Upper lobe of right lung (tissue), 1 donor: Measurements from ENCODE around the gene GDPD5. TPM values are rescaled to one million over a fixed set of nuclear protein-coding genes. Genes with fewer than 3 reads are reported as not detected.

Source experiments
- ATAC-seq: fragments of 200-7000 bp; cut with Tn5 transposase; one replicate; pipeline ENCODE4 v1.9.1; 2020; ENCODE audit warnings: mild to moderate bottlenecking, moderate library complexity
- DNase-seq: peaks from one replicate; pipeline ENCODE4 v3.0.0-alpha.2; 2020
- H3K27ac ChIP-seq: fragments of 200-600 bp; one replicate; pipeline ENCODE4 v1.8.0; 2022
- H3K27me3 ChIP-seq: fragments of 200-600 bp; one replicate; pipeline ENCODE4 v1.8.0; 2022; ENCODE audit warnings: mild to moderate bottlenecking
- H3K36me3 ChIP-seq: fragments of 200-600 bp; one replicate; pipeline ENCODE4 v1.8.0; 2022
- H3K4me1 ChIP-seq: fragments of 200-600 bp; one replicate; pipeline ENCODE4 v1.8.0; 2022
- H3K4me3 ChIP-seq: fragments of 200-600 bp; one replicate; pipeline ENCODE4 v1.8.0; 2022; ENCODE audit warnings: mild to moderate bottlenecking
- H3K9me3 ChIP-seq: fragments of 200-600 bp; one replicate; pipeline ENCODE4 v1.8.0; 2022
- intact Hi-C: fragments of 100-400 bp; cut with DNase I; formaldehyde crosslinking; loops from one replicate; pipeline ENCODE4 v1.11.0; 2022
- total RNA-seq: library from RNA; stranded (reverse); fragmentation: NEBNext Ultra II Directional; extraction: Animal tissue kit (Norgen Biotek cat#: 25700); gene quantifications from one replicate; pipeline ENCODE4 v1.2.1, GENCODE V29; 2021
- TF ChIP-seq, protein P1 (sequence below): fragments of 200-600 bp; IDR thresholded peaks from one replicate; pipeline ENCODE4 v1.8.0; 2022; ENCODE audit warnings: antibody characterized with exemption
- donor health status: DM: no; HTN: yes; CAD: no; lungs with severe emphysema.

Gene GDPD5
- total RNA-seq, 1 donor from 2014 or later = 19.3 TPM

DNA sequence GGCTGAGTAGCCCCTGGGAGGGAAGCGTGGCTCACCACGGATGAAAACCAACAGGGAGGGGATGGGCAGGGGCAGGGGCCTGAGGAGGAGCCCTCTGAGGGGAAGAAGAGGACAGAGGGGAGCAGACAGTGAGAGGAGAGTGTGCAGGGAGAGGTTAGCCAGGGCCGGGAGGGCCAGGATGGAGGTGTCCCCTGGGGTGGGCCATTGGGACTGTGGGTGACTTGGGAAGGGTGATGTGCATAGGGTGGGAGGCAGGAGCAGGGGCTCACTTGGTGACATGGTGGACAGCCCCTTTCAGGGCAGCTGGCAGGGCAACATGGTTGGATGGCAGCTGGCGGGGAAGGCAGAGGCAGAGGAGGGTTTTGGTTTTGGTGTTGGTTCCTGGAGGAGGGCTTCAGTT, 5.6 kb upstream of the GDPD5 start:
- intact Hi-C loops = no loop called here
- DNase-seq = no peak
- TF ChIP-seq, protein P1, sequence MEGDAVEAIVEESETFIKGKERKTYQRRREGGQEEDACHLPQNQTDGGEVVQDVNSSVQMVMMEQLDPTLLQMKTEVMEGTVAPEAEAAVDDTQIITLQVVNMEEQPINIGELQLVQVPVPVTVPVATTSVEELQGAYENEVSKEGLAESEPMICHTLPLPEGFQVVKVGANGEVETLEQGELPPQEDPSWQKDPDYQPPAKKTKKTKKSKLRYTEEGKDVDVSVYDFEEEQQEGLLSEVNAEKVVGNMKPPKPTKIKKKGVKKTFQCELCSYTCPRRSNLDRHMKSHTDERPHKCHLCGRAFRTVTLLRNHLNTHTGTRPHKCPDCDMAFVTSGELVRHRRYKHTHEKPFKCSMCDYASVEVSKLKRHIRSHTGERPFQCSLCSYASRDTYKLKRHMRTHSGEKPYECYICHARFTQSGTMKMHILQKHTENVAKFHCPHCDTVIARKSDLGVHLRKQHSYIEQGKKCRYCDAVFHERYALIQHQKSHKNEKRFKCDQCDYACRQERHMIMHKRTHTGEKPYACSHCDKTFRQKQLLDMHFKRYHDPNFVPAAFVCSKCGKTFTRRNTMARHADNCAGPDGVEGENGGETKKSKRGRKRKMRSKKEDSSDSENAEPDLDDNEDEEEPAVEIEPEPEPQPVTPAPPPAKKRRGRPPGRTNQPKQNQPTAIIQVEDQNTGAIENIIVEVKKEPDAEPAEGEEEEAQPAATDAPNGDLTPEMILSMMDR = no peak
- Histone ChIP-seq H3K4me1 (peaks cover 9% of the 10 kb centered on the region), H3K4me3 (no peak overlapping the region), H3K9me3 (no peaks in the 10 kb centered on the region), H3K27me3 (no peaks in the 10 kb centered on the region), H3K27ac (no peak overlapping the region), H3K36me3 (no peaks in the 10 kb centered on the region)
- no peak for ATAC-seq

DNA sequence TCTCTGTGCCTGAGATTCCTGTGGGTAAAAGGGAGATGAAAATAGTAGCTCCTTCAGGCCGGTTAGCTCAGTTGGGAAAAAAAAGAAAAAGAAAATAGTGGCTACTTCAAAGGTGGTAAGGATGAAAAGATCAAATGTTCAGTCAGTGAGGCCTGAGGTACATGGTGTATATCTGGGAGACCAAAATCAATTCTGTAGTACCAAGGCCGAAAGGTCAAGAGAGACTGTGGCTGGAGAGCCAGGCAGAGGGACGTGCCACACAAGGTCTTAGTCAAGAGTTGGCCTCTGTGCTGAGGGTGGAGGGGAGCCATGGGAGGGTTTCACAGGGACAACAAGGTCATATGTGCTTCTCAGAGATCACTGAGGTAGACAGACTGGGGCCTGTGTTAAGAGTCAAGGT, 4.8 kb upstream of the GDPD5 start:
- ATAC-seq (no peak), DNase-seq (no peak)
- intact Hi-C loops = no loop called here
- H3K4me3 ChIP-seq = no peak overlapping the region
- TF ChIP-seq, protein P1 = no peak
- no peaks in the 10 kb centered on the region for H3K9me3 ChIP-seq
- H3K27me3 ChIP-seq = no peaks in the 10 kb centered on the region
- no peaks in the 10 kb centered on the region for H3K36me3 ChIP-seq
- H3K27ac ChIP-seq = no peak overlapping the region
- H3K4me1 ChIP-seq = peaks cover 11% of the 10 kb centered on the region

DNA sequence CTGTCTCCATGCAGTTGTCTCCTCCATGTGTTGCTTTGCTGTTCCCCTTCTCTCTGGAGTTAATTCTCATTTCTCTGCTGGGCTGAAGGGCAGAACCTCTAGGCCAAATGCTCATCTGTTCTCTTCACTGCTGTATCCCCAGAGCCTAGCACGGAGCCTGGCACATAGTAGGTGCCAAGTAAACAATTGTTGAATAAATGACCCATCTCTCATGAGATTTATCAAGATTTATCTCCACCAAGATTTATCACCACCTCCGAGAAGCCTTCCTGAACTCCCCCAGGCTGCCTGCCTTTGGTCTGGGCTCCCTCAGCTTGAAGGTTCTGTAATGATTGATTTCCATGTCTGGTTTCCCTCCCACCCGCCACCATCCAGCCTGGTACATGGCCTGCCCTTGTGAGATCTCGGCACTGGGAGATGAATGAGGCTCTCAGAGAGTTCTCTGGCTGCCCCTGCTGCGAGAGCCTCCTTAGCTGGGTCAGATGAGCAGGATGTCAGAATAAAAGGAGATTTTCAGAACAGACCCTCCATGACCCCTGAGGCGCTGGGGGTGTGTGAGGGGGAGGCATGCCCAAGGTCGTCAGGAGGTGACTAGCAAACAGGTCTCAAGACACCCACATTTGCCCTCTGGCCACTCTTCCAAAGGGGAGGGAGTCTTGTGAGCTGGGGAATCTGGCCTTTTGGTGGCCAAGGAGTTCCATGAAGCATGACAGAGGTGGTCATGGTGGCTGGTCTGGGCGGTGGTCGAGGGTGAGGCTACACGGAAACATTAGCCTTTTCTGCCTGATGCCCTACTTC, 2.4 kb upstream of the GDPD5 start:
- no peak overlapping the region for H3K27ac ChIP-seq
- H3K4me1 ChIP-seq = peaks cover 21% of the 10 kb centered on the region
- intact Hi-C loops = no loop called here
- no peaks in the 10 kb centered on the region for H3K27me3 ChIP-seq
- no peak for DNase-seq
- H3K4me3 ChIP-seq = no peak overlapping the region
- H3K9me3 ChIP-seq = no peaks in the 10 kb centered on the region
- no peaks in the 10 kb centered on the region for H3K36me3 ChIP-seq
- TF ChIP-seq, protein P1 = no peak
- no peak for ATAC-seq

DNA sequence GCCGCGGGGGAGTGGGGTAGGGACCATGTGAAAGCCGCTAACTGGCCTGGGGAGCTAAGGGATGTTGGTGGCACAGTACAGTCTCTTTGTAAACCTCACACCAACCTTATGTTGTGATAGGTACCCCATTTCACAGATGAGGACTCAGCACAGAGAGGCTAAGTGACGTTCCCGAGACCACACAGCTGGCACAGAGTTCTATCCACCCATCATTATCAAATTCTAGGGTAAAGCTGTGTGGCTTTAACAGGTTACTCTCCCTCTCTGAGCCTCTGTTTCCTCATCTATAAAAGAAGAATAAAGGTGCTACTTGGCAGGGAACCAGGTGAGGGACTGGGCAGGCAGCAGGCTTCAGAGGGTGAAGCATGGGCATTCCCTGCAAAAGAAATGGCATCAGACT, 1.4 kb upstream of the GDPD5 start:
- Histone ChIP-seq H3K9me3 (no peaks in the 10 kb centered on the region), H3K27ac (no peak overlapping the region), H3K4me1 (peaks cover 18% of the 10 kb centered on the region), H3K27me3 (no peaks in the 10 kb centered on the region), H3K36me3 (no peaks in the 10 kb centered on the region), H3K4me3 (no peak overlapping the region)
- TF ChIP-seq, protein P1 = no peak
- DNase-seq (no peak), ATAC-seq (no peak)
- intact Hi-C loops = no loop called here

DNA sequence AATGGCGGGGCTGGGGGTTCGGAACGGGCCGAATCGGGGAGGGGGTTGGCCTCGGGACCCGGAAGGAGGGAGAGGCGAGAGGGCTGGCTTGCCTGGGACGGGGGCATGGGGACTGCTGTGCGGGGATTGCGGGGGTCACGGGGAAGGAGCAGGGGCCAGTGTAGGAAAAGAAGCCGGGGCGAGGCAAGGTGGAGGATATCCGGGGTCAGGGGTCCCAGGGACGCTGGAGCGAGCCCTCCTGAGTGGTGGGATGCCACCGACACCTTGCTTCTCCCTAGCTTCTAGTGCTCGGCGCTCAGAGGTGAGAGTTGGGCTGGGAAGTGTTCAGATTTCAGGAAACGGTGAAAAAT, 426 bp upstream of the GDPD5 start:
- Histone ChIP-seq H3K4me1 (peaks cover 17% of the 10 kb centered on the region), H3K4me3 (peak overlapping the region; percentile 76), H3K27ac (no peak overlapping the region), H3K27me3 (no peaks in the 10 kb centered on the region), H3K36me3 (no peaks in the 10 kb centered on the region), H3K9me3 (no peaks in the 10 kb centered on the region)
- intact Hi-C loops = no loop called here
- DNase-seq (no peak), ATAC-seq (no peak)
- TF ChIP-seq, protein P1 = no peak
